ENCODE data around the gene PHLDB1. TPM values are rescaled to one million over a fixed set of nuclear protein-coding genes. Genes with fewer than 3 reads are reported as not detected.

The PHLDB1 gene
- polyA plus RNA-seq, 6 donors from 2014 or later, result 0.54 TPM; not detected in 5

DNA sequence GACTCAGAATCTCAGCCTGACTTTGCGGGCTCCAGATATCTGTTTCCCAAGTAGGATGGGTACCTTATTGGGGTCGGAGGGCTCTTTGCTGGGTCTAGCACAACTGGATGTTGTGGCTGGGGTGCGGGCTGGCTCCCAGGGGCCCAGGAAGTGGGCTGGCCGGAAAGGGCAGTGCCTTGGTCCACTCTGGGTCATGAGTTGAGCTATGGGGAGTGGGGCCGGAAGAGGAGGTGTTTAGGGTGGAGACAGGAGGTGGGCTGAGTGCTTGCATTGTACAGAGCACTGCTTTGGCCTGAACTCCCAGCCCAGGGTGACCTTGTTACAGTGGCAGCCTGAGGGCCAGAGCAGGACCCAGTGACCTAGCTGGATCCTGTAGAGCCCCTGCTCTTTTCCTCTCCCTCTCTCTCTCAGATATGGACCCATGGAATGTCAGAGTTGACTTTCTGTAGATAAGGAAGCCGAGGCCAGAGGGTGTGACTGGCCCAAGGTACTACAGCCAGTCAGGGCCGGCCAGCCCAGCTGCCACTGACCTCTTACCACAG, 13.2 kb downstream of the PHLDB1 start:
- Mint-ChIP-seq H3K27me3 (peaks cover 28 to 70% (median 46%) of the 10 kb centered on the region in 3 donors), H3K27ac (peak overlapping the region in 1 of 6 donors; percentile 10), H3K9me3 (peaks cover 0 to 1% (median 0%) of the 10 kb centered on the region in 7 donors), H3K36me3 (no peaks in the 10 kb centered on the region), H3K4me3 (peak overlapping the region in 6 of 8 donors; percentile 61 to 74 (median 67)), H3K4me1 (peaks cover 0 to 9% (median 7%) of the 10 kb centered on the region in 3 donors)
- no peak for DNase-seq
- ATAC-seq (ENCODE audit: low read depth in 2 of 2), result no peak

DNA sequence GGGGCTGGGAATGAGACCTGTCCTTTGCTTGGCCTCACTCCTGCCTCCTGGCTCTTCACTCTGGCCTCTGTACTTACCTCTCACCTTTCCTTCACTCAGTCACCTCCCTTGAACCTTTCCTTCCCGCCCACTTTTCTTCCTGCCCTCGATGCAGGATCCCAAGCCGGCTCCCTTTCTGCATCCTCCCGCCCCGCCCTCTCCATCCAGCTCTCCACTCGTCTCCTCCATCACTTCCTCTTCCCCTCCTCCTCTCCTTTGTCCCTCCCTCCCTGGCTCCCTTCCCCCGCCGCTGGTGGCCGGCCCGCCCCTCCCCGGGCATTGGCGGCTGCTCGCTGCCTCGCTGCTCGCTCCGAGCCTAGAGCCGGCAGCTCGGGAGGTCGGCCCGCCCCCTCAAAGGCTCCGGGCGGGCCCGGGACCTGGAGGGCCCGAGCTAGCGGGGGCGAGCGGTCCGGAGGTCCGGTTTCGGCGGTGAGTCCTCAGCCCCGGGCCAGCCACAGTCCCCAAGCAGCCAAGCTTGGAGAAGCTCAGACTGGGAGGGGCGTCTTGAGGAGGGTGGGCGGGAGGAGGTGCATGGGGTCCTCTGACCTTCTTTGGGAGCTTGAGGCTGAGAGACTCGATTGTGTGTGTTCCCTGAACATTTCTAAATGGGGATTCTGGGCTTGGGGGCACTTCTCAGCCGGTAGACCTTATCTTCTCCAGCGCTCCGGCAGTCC, 13.8 kb downstream of the PHLDB1 start:
- Mint-ChIP-seq H3K4me3 (peak overlapping the region in 7 of 8 donors; percentile 61 to 89 (median 74)), H3K27me3 (peaks cover 27 to 64% (median 39%) of the 10 kb centered on the region in 3 donors), H3K27ac (peak overlapping the region in 1 of 6 donors; percentile 10), H3K36me3 (no peaks in the 10 kb centered on the region), H3K4me1 (peaks cover 0 to 9% (median 7%) of the 10 kb centered on the region in 3 donors), H3K9me3 (peaks cover 0 to 1% (median 0%) of the 10 kb centered on the region in 7 donors)
- peak; percentile 30 to 61 for ATAC-seq (ENCODE audit: low read depth in 2 of 2)
- no peak for DNase-seq

DNA sequence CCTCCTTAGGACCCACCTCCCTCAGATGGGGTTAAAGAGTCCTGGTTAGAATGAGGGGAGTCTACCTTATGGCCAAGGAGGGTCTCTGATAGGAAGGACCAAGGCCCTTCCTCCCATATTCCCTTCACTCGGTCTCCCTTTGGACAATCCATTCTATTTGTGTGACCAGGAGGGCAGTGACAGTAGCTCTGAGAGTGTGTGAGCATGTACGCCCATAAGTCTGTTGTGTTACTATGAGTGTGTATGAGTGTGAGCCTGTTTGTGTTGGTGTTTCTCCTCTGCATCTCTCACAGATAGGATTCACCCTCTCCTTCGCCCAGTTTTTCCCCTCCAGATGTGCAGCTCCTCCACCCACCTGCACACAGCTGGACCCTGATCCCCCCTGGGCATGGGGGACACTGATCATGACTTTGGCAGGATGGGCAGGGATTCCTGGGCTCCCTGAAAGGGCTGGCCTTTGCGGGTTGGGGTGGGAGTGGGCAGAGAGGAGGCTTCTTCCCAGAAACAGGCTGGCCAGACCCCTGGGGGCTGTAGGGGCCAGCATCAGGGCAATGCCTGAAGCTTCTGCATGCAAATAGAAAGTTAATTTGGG, 14.5 kb downstream of the PHLDB1 start:
- peaks cover 0 to 9% (median 7%) of the 10 kb centered on the region in 3 donors for H3K4me1 Mint-ChIP-seq
- DNase-seq, result no peak
- H3K9me3 Mint-ChIP-seq, result peaks cover 0 to 1% (median 0%) of the 10 kb centered on the region in 7 donors
- peak overlapping the region in 7 of 8 donors; percentile 25 to 77 (median 47) for H3K4me3 Mint-ChIP-seq
- ATAC-seq (ENCODE audit: low read depth in 2 of 2), result no peak
- no peaks in the 10 kb centered on the region for H3K36me3 Mint-ChIP-seq
- H3K27me3 Mint-ChIP-seq, result peaks cover 27 to 58% (median 35%) of the 10 kb centered on the region in 3 donors
- no peak overlapping the region for H3K27ac Mint-ChIP-seq

DNA sequence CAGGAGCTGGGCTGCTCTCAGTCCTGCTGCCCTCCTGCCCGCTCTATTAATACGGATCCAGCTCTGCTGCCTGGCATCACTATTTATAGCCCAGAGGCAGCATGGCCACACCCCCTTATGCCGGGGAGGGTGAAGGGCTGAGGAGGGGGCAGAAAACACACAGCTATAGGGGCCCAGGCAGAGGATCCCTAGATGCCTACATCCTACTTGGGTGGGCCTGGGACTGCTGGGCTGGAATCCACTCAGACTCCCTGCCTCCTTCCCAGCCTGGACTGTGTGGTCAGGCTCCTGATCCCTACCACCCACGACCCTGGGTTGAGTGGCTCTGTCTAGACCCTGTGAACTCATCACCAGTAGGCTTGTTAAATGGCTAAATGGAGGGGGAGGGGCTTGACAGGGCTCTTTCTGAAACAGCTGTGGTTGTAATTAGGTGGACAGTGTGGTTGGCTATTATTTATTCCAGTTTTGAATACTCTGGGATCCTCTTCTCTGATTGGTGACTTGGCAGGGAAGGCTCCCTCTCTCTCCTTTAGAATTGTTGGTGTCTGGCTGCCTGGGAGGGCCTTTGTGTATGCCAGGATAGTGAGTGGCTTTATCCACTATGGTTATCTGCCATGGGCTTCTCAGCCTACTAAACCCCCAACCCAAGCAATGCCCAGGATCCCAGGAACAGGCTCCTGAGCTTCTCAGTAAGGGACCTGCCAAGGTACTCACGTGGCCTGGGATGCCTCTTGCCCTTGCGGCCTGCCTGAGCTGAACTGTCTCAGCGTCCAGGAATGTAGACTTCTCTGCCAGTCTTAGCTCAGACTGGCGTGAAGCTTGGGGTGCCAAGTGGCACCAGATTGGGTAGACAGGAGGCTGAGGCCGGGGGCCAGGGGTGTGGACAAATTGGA, 15.2 kb downstream of the PHLDB1 start:
- H3K9me3 Mint-ChIP-seq, result peaks cover 0 to 1% (median 0%) of the 10 kb centered on the region in 7 donors
- H3K27me3 Mint-ChIP-seq, result peaks cover 27 to 53% (median 35%) of the 10 kb centered on the region in 3 donors

DNA sequence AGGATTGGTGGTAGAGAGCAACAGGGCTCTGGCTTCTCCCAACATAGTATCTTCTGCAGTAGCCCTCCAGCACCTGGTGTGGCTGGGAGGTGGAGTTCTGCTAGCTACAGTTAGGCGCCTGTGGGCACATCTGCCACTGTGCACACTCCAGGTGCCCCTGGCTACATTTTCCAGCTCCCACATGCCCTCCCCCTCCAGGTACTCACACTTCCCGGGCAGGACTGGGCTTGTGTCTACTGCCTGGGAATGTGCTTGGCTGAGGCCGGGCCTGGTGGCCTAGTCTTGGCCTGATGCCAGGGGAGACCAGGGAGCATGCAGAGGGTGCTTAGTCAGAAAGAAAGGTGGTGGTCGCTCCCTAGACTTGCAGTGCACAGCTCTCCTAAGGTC, 15.8 kb downstream of the PHLDB1 start:
- no peak for ATAC-seq (ENCODE audit: low read depth in 2 of 2)
- H3K27ac Mint-ChIP-seq, result no peak overlapping the region
- peaks cover 26 to 53% (median 35%) of the 10 kb centered on the region in 3 donors for H3K27me3 Mint-ChIP-seq
- H3K4me1 Mint-ChIP-seq, result peaks cover 0 to 9% (median 7%) of the 10 kb centered on the region in 3 donors
- no peaks in the 10 kb centered on the region for H3K36me3 Mint-ChIP-seq
- no peak overlapping the region for H3K4me3 Mint-ChIP-seq
- peaks cover 0 to 1% (median 0%) of the 10 kb centered on the region in 7 donors for H3K9me3 Mint-ChIP-seq
- DNase-seq, result no peak

More for the DNA sequence above, 15.2 kb downstream of the PHLDB1 start:
- Mint-ChIP-seq H3K36me3 (no peaks in the 10 kb centered on the region), H3K4me3 (peak overlapping the region in 1 of 8 donors; percentile 13), H3K27ac (peak overlapping the region in 1 of 6 donors; percentile 31), H3K4me1 (peaks cover 0 to 9% (median 7%) of the 10 kb centered on the region in 3 donors)
- DNase-seq, result no peak
- no peak for ATAC-seq (ENCODE audit: low read depth in 2 of 2)

DNA sequence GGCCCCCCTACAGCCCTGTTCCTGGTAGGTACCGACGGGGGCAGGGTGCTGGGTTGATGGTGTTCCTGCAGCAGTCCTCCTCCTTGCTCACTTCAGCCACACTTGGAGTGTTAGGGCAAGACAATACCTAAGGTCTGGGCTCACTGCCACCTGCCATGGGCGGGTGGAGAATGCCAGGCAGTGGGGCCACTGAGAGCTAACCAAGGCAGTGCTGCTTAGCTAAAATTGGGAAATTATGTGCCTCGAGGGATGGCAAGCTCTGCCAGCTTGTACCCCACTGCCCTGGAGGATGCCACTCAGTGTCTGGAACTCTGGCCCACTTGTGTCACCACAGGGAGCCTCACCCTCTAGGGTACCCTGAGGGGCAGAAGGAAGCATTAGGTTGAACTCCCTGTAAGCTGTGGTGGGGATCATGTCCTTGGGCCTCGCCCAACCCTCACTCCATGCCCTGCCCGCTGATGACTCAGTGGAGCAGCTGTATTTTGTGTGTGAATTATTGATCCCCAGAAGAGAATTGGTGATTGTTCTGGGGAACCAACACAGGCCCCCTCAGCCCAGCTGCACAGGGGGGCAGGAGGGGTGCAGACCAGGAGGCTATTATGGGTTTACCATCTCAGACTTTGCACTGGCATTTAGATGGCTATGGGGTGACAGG, 17.7 kb downstream of the PHLDB1 start:
- Mint-ChIP-seq H3K27ac (no peak overlapping the region), H3K36me3 (no peaks in the 10 kb centered on the region), H3K27me3 (peaks cover 14 to 40% (median 36%) of the 10 kb centered on the region in 3 donors), H3K4me3 (no peak overlapping the region), H3K9me3 (peaks cover 0 to 1% (median 0%) of the 10 kb centered on the region in 7 donors), H3K4me1 (peaks cover 0 to 9% (median 7%) of the 10 kb centered on the region in 3 donors)
- no peak for ATAC-seq (ENCODE audit: low read depth in 2 of 2)
- DNase-seq, result no peak

DNA sequence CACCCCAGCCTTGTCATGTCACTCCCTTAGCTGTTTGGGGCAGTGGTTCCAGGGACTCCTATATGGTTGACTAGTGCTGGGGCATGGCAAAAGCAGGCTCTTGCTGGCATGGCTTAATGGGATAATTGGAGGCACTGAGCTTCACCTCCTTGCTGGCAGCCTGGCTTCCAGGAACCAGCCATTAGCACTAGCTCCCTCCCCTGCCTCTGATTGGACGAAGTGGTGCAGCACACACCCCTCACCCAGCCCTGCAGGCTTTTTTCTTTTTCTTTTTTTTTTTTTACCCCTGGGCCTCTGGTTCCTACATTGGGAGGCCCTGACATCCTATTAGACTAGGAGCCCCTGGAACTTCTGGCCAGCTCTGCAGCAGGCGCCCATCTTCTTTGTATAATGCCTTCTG, 18.6 kb downstream of the PHLDB1 start:
- H3K36me3 Mint-ChIP-seq, result no peaks in the 10 kb centered on the region
- H3K27ac Mint-ChIP-seq, result peak overlapping the region in 1 of 6 donors; percentile 71
- H3K4me1 Mint-ChIP-seq, result peaks cover 0 to 5% (median 3%) of the 10 kb centered on the region in 3 donors
- DNase-seq, result no peak
- peaks cover 14 to 31% (median 29%) of the 10 kb centered on the region in 3 donors for H3K27me3 Mint-ChIP-seq
- no peak for ATAC-seq (ENCODE audit: low read depth in 2 of 2)
- no peak overlapping the region for H3K4me3 Mint-ChIP-seq
- H3K9me3 Mint-ChIP-seq, result peaks cover 0 to 1% (median 0%) of the 10 kb centered on the region in 7 donors

DNA sequence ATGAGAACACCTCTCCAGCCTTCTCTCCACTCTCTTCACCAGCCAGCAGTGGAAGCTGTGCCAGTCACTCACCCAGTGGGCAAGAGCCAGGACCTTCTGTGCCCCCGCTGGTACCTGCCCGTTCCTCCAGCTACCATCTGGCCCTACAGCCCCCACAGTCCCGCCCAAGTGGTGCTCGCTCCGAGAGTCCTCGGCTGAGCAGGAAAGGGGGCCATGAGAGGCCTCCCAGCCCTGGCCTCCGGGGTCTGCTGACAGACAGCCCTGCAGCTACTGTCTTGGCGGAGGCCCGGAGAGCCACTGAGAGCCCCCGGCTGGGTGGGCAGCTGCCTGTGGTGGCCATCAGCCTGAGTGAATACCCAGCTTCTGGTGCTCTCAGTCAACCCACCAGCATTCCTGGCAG, 20.2 kb downstream of the PHLDB1 start:
- peaks cover 6 to 25% (median 16%) of the 10 kb centered on the region in 3 donors for H3K27me3 Mint-ChIP-seq
- DNase-seq (no peak), ATAC-seq (ENCODE audit: low read depth in 2 of 2) (no peak)
- H3K4me3 Mint-ChIP-seq, result no peak overlapping the region
- peaks cover 0 to 1% (median 0%) of the 10 kb centered on the region in 7 donors for H3K9me3 Mint-ChIP-seq
- no peak overlapping the region for H3K27ac Mint-ChIP-seq
- no peaks in the 10 kb centered on the region for H3K36me3 Mint-ChIP-seq
- H3K4me1 Mint-ChIP-seq, result no peaks in the 10 kb centered on the region

DNA sequence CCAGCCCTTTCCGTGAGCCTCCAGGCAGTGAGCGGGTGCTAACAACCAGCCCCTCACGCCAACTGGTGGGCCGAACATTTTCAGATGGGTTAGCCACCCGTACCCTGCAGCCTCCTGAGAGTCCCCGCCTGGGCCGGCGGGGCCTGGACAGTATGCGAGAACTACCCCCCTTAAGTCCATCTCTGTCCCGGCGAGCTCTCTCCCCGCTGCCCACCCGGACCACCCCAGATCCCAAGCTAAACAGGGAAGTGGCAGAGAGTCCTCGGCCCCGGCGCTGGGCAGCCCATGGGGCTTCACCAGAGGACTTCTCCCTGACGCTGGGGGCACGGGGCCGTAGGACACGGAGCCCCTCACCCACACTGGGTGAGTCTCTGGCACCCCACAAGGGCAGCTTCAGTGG, 20.6 kb downstream of the PHLDB1 start:
- no peak overlapping the region for H3K4me3 Mint-ChIP-seq
- H3K27me3 Mint-ChIP-seq, result peaks cover 6 to 25% (median 16%) of the 10 kb centered on the region in 3 donors
- peak overlapping the region in 1 of 6 donors; percentile 62 for H3K27ac Mint-ChIP-seq
- no peaks in the 10 kb centered on the region for H3K4me1 Mint-ChIP-seq
- H3K9me3 Mint-ChIP-seq, result peaks cover 0 to 1% (median 0%) of the 10 kb centered on the region in 7 donors
- ATAC-seq (ENCODE audit: low read depth in 2 of 2) (no peak), DNase-seq (no peak)
- no peaks in the 10 kb centered on the region for H3K36me3 Mint-ChIP-seq

DNA sequence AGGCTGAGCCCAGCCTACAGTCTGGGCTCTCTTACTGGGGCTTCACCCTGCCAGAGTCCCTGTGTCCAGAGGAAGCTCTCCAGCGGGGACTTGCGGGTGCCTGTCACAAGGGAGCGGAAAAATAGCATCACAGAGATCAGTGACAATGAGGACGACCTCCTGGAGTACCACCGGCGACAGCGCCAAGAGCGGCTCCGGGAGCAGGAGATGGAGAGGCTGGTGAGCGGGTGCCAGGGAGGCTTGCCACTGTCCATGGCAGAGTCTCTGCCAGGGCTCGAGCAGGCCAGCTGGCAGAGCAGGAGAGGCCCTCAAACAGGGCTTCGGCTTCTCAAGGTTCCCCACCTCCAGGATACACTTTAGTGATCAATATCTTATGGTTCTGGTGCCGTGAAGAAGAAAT, 21.0 kb downstream of the PHLDB1 start:
- ATAC-seq (ENCODE audit: low read depth in 2 of 2) (no peak), DNase-seq (no peak)
- Mint-ChIP-seq H3K4me1 (no peaks in the 10 kb centered on the region), H3K36me3 (no peaks in the 10 kb centered on the region), H3K9me3 (peaks cover 0 to 1% (median 0%) of the 10 kb centered on the region in 7 donors), H3K27ac (no peak overlapping the region), H3K27me3 (peaks cover 6 to 26% (median 18%) of the 10 kb centered on the region in 3 donors), H3K4me3 (no peak overlapping the region)

DNA sequence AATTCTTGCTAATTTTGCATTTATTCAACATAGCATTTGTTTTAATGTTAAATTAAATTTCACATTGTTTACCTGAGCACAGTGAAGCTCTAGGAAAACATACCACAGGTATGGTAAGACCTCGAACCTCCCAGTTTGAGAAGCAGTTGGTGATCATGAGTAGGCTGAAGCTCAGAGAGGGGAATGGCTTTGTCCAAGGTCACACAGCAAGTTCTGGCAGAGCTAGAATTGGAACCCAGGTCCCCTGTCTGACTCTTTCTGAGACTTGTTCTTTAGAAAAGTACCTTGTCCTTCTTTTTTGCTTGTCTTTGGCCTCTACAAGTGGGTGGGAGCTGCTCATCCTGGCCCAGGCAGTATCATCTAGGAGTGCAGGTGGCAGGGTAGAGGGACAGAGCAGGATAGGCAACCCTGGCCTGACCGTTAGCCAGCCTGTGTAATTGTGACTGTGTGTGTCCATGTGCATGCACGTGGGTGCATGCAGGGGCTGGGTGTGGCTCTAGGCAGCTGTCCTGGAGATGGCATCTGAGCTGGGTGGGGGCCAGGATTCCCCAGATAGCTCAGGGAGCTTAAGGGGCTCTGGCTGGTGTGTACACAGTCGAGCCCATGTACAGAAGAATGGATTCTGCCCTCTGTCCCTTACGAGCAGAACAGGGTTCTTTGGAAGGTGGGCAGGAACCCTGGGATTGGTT, 21.6 kb downstream of the PHLDB1 start:
- H3K27ac Mint-ChIP-seq, result peak overlapping the region in 1 of 6 donors; percentile 27
- DNase-seq (no peak), ATAC-seq (ENCODE audit: low read depth in 2 of 2) (no peak)
- no peak overlapping the region for H3K4me3 Mint-ChIP-seq
- no peaks in the 10 kb centered on the region for H3K4me1 Mint-ChIP-seq
- no peaks in the 10 kb centered on the region for H3K9me3 Mint-ChIP-seq
- H3K36me3 Mint-ChIP-seq, result no peaks in the 10 kb centered on the region
- H3K27me3 Mint-ChIP-seq, result peaks cover 6 to 21% (median 19%) of the 10 kb centered on the region in 3 donors
